GM23338 (cell line): ENCODE measurements around the gene NUP107. TPM values are rescaled to one million over a fixed set of nuclear protein-coding genes. Genes with fewer than 3 reads are reported as not detected.

Source experiments
- ATAC-seq: fragments of 200-7000 bp; cut with Tn5 transposase; 3 replicates; pipeline ENCODE4 v1.9.1; 2020
- DNase-seq: peaks from one replicate; pipeline ENCODE4 v3.0.0-alpha.2; 2015; ENCODE audit warnings: low spot score
- H2AFZ ChIP-seq: fragments of 200-600 bp; sonication (generic); 2 replicates; pipeline ENCODE4 v1.8.0; 2016; ENCODE audit warnings: antibody characterized with exemption, mild to moderate bottlenecking, moderate library complexity
- H3F3A ChIP-seq: fragments of 200-600 bp; sonication (generic); replicated peaks from 2 replicates; pipeline ENCODE4 v1.8.0; 2017; ENCODE audit warnings: antibody characterized with exemption, mixed run types, low read depth
- H3K27ac ChIP-seq: fragments of 200-600 bp; sonication (generic); 2 replicates; pipeline ENCODE4 v1.6.1; 2016; ENCODE audit warnings: low read depth
- H3K27me3 ChIP-seq: fragments of 200-600 bp; sonication (generic); 2 replicates; pipeline ENCODE4 v1.8.0; 2016; ENCODE audit warnings: mild to moderate bottlenecking, mixed run types, moderate library complexity; ENCODE audit not compliant: insufficient read depth
- H3K36me3 ChIP-seq: fragments of 200-600 bp; sonication (generic); 2 replicates; pipeline ENCODE4 v1.8.0; 2016; ENCODE audit warnings: mild to moderate bottlenecking; ENCODE audit not compliant: insufficient read depth
- H3K4me1 ChIP-seq: fragments of 200-600 bp; sonication (generic); 2 replicates; pipeline ENCODE4 v1.8.0; 2016; ENCODE audit warnings: mild to moderate bottlenecking, moderate library complexity; ENCODE audit not compliant: insufficient read depth
- H3K4me2 ChIP-seq: fragments of 200-600 bp; sonication (generic); 2 replicates; pipeline ENCODE4 v1.7.1; 2017; ENCODE audit warnings: mixed run types
- H3K4me3 ChIP-seq: fragments of 200-600 bp; sonication (generic); 2 replicates; pipeline ENCODE4 v1.6.1; 2016; ENCODE audit warnings: mixed run types
- H3K79me2 ChIP-seq: fragments of 200-600 bp; sonication (generic); replicated peaks from 2 replicates; pipeline ENCODE4 v1.8.0; 2017; ENCODE audit warnings: mild to moderate bottlenecking; ENCODE audit not compliant: insufficient read depth
- H3K9me2 ChIP-seq: fragments of 200-600 bp; sonication (generic); 2 replicates; pipeline ENCODE4 v1.8.0; 2017; ENCODE audit not compliant: insufficient read depth
- H4K20me1 ChIP-seq: fragments of 200-600 bp; sonication (generic); replicated peaks from 2 replicates; pipeline ENCODE4 v1.8.0; 2017; ENCODE audit warnings: mild to moderate bottlenecking; ENCODE audit not compliant: insufficient read depth
- H3K27ac Mint-ChIP-seq: 2 replicates; pipeline ENCODE4 v1.8.0; 2020; ENCODE audit warnings: inconsistent platforms, mild to moderate bottlenecking, moderate library complexity, mixed read lengths
- H3K27me3 Mint-ChIP-seq: 3 replicates; pipeline ENCODE4 v1.8.0; 2022; ENCODE audit warnings: low read depth, mild to moderate bottlenecking, moderate library complexity, mixed read lengths, inconsistent platforms; ENCODE audit not compliant: insufficient read depth, poor library complexity
- H3K36me3 Mint-ChIP-seq: 3 replicates; pipeline ENCODE4 v1.8.0; 2021; ENCODE audit warnings: low read depth, mild to moderate bottlenecking, inconsistent platforms, moderate library complexity, mixed read lengths
- H3K4me1 Mint-ChIP-seq: 3 replicates; pipeline ENCODE4 v1.8.0; 2020; ENCODE audit warnings: mild to moderate bottlenecking, inconsistent platforms, mixed read lengths
- H3K4me3 Mint-ChIP-seq: 3 replicates; pipeline ENCODE4 v1.8.0; 2021; ENCODE audit warnings: moderate library complexity, mild to moderate bottlenecking, inconsistent platforms, mixed read lengths
- H3K9me3 Mint-ChIP-seq: 3 replicates; pipeline ENCODE4 v1.8.0; 2020; ENCODE audit warnings: moderate library complexity, mild to moderate bottlenecking, inconsistent platforms, mixed read lengths
- CREB1 ChIP-seq: fragments of 250-450 bp; sonication (Bioruptor Pico); IDR thresholded peaks from 2 replicates; pipeline ENCODE4 v1.5.0; 2020; ENCODE audit warnings: low read depth, mild to moderate bottlenecking, moderate library complexity
- CTCF ChIP-seq, 2 experiments: fragments of 200-600 bp in 1 of 2; sonication (generic) in 1 of 2; conservative IDR thresholded peaks; 2 replicates each; pipeline versions ENCODE4 v1.5.1 to v1.6.1; 2016 to 2017; ENCODE audit warnings: antibody characterized with exemption in 2 of 2, low read depth in 2 of 2, mild to moderate bottlenecking in 2 of 2, moderate library complexity in 1 of 2
- ETS1 ChIP-seq: IDR thresholded peaks from 2 replicates; pipeline ENCODE4 v1.6.1; 2016; ENCODE audit warnings: antibody characterized with exemption
- EZH2 ChIP-seq: fragments of 200-600 bp; sonication (generic); IDR thresholded peaks from one replicate; pipeline ENCODE4 v1.8.0; 2017; ENCODE audit warnings: antibody characterized with exemption, mild to moderate bottlenecking, low read depth; ENCODE audit not compliant: unreplicated experiment
- EZH2phosphoT487 ChIP-seq: fragments of 200-600 bp; sonication (generic); IDR thresholded peaks from one replicate; pipeline ENCODE4 v1.8.1; 2018; ENCODE audit warnings: antibody characterized with exemption; ENCODE audit not compliant: unreplicated experiment
- JUNB ChIP-seq: IDR thresholded peaks from one replicate; pipeline ENCODE4 v1.6.1; 2016; ENCODE audit warnings: antibody characterized with exemption; ENCODE audit not compliant: unreplicated experiment
- NANOG ChIP-seq: IDR thresholded peaks from 2 replicates; pipeline ENCODE4 v1.6.1; 2016; ENCODE audit warnings: antibody characterized with exemption, borderline replicate concordance
- POLR2AphosphoS5 ChIP-seq: IDR thresholded peaks from 2 replicates; pipeline ENCODE4 v1.6.1; 2016; ENCODE audit warnings: antibody characterized with exemption, low read depth
- REST ChIP-seq: IDR thresholded peaks from one replicate; pipeline ENCODE4 v1.6.1; 2018; ENCODE audit warnings: antibody characterized with exemption; ENCODE audit not compliant: unreplicated experiment
- STAT1 ChIP-seq: IDR thresholded peaks from one replicate; pipeline ENCODE4 v1.6.1; 2016; ENCODE audit warnings: antibody characterized with exemption; ENCODE audit not compliant: unreplicated experiment
- ZNF114 ChIP-seq: fragments of 250-450 bp; sonication (Bioruptor Pico); IDR thresholded peaks from 2 replicates; pipeline ENCODE4 v1.5.0; 2020; ENCODE audit warnings: mild to moderate bottlenecking, moderate library complexity
- ZNF331 ChIP-seq: fragments of 250-450 bp; sonication (Bioruptor Pico); IDR thresholded peaks from 2 replicates; pipeline ENCODE4 v1.5.0; 2020; ENCODE audit warnings: low read depth, mild to moderate bottlenecking, moderate library complexity
- ZNF462 ChIP-seq: fragments of 250-450 bp; sonication (Bioruptor Pico); IDR thresholded peaks from 2 replicates; pipeline ENCODE4 v1.5.0; 2020; ENCODE audit warnings: mild to moderate bottlenecking, moderate library complexity
- polyA plus RNA-seq: library from polyadenylated mRNA; unstranded; fragments of >200 nt; fragmentation: Nextera tagmentation; extraction: Ambion mirVana; gene quantifications from 2 replicates; pipeline ENCODE4 v1.2.1, GENCODE V29; 2016
- total RNA-seq: library from RNA; depleted of rRNA; stranded (reverse); fragments of >200 nt; shearing (Covaris generic); gene quantifications from 2 replicates; pipeline ENCODE4 v1.2.3, GENCODE V29; 2014

NUP107 gene
- total and polyA plus RNA-seq, 2 experiments from 2014 or later = 123 to 152 TPM

GRCh38 chr12:68761901-68762630, 75.3 kb downstream of the NUP107 start:
- no peaks in the 10 kb centered on the region for H3K9me2 ChIP-seq
- no peaks in the 10 kb centered on the region for H3F3A ChIP-seq
- 0 out of 3 replicates have a peak, but pooled peaks cover 5% of the 10 kb centered on the region for H3K4me1 Mint-ChIP-seq
- H3K27me3 ChIP-seq = no peaks in the 10 kb centered on the region
- H3K36me3 Mint-ChIP-seq = peaks cover 37% of the 10 kb centered on the region
- DNase-seq (no peak), ATAC-seq (no peak)
- peaks cover 18% of the 10 kb centered on the region; the same call in 1 of the 2 replicates for H3K36me3 ChIP-seq
- H3K4me1 ChIP-seq = no peaks in the 10 kb centered on the region
- no peak overlapping the region for H3K4me2 ChIP-seq
- H3K9me3 Mint-ChIP-seq = no peaks in the 10 kb centered on the region
- peaks cover 1% of the 10 kb centered on the region for H3K27me3 Mint-ChIP-seq
- no peak overlapping the region for H3K4me3 Mint-ChIP-seq
- no peak overlapping the region for H3K27ac Mint-ChIP-seq
- H3K4me3 ChIP-seq = no peak overlapping the region
- no peak overlapping the region for H2AFZ ChIP-seq
- no peaks in the 10 kb centered on the region for H3K79me2 ChIP-seq
- no peak overlapping the region for H3K27ac ChIP-seq
- TF ChIP-seq CREB1 (CRISPR knock-in tag) (no peak), EZH2phosphoT487 (no peak), EZH2 (no peak), JUNB (no peak), ZNF462 (no peak), STAT1 (no peak), ZNF331 (CRISPR knock-in tag) (no peak), REST (no peak), ETS1 (no peak), POLR2AphosphoS5 (no peak), CTCF (conservative IDR thresholded peaks at IDR 0.05; ENCODE audit: low read depth in 2 of 2) (no peak), NANOG (no peak), ZNF114 (CRISPR knock-in tag) (no peak)
- 0 out of 2 replicates have a peak, but pooled peaks cover 6% of the 10 kb centered on the region for H4K20me1 ChIP-seq
